GM12878 (cell line): ENCODE measurements around the gene NMNAT1. TPM values are rescaled to one million over a fixed set of nuclear protein-coding genes. Genes with fewer than 3 reads are reported as not detected.

ENCODE experiments used
- BHLHE40 ChIP-seq, 2 experiments: fragments of 450-650 bp in 1 of 2; IDR thresholded peaks; 2 replicates each; pipeline ENCODE4 v1.6.1; 2011 to 2017; ENCODE audit warnings: low read depth in 2 of 2, borderline replicate concordance in 1 of 2, improper control_type of control experiment in 1 of 2, low read length in 1 of 2, mild to moderate bottlenecking in 1 of 2
- LARP7 ChIP-seq: fragments of 450-650 bp; IDR thresholded peaks from 2 replicates; pipeline ENCODE4 v1.6.1; 2017; ENCODE audit warnings: mild to moderate bottlenecking
- MAX ChIP-seq: IDR thresholded peaks from 2 replicates; pipeline ENCODE4 v1.6.1; 2012; ENCODE audit warnings: low read depth, low read length, improper control_type of control experiment
- MEF2A ChIP-seq: IDR thresholded peaks from 2 replicates; pipeline ENCODE4 v1.6.1; 2011; ENCODE audit warnings: low read depth, mild to moderate bottlenecking, low read length, moderate library complexity; ENCODE audit not compliant: insufficient read depth
- MTA3 ChIP-seq: IDR thresholded peaks from 2 replicates; pipeline ENCODE4 v1.6.1; 2012; ENCODE audit warnings: low read length, inconsistent platforms, borderline replicate concordance
- MYB ChIP-seq: fragments of 150-350 bp; IDR thresholded peaks from 2 replicates; pipeline ENCODE4 v1.6.1; 2014; ENCODE audit warnings: mild to moderate bottlenecking, low read depth, low read length, borderline replicate concordance
- RAD51 ChIP-seq: fragments of 450-650 bp; IDR thresholded peaks from 2 replicates; pipeline ENCODE4 v1.6.1; 2016; ENCODE audit warnings: moderate library complexity, mild to moderate bottlenecking, inconsistent platforms
- RCOR1 ChIP-seq: conservative IDR thresholded peaks from 2 replicates; pipeline ENCODE4 v1.6.1; 2012; ENCODE audit warnings: low read depth, low read length, improper control_type of control experiment
- REST ChIP-seq: IDR thresholded peaks from 2 replicates; pipeline ENCODE4 v1.6.1; 2012; ENCODE audit warnings: mild to moderate bottlenecking, low read depth, low read length
- STAT3 ChIP-seq: IDR thresholded peaks from 2 replicates; pipeline ENCODE4 v1.6.1; 2011; ENCODE audit warnings: low read depth, low read length, improper control_type of control experiment
- TCF3 ChIP-seq: IDR thresholded peaks from 2 replicates; pipeline ENCODE4 v1.6.1; 2012; ENCODE audit warnings: low read depth, mild to moderate bottlenecking, low read length, borderline replicate concordance; ENCODE audit not compliant: insufficient read depth
- ZBTB40 ChIP-seq: fragments of 450-650 bp; IDR thresholded peaks from 2 replicates; pipeline ENCODE4 v1.6.1; 2016; ENCODE audit warnings: mild to moderate bottlenecking, moderate library complexity, borderline replicate concordance
- ZNF207 ChIP-seq: fragments of 450-650 bp; IDR thresholded peaks from 2 replicates; pipeline ENCODE4 v1.6.1; 2014; ENCODE audit warnings: antibody characterized with exemption, mild to moderate bottlenecking, borderline replicate concordance
- ZNF24 ChIP-seq: fragments of 450-650 bp; IDR thresholded peaks from 2 replicates; pipeline ENCODE4 v1.6.1; 2017; ENCODE audit warnings: antibody characterized with exemption, mild to moderate bottlenecking
- polyA plus RNA-seq, 11 experiments: library from polyadenylated mRNA; depleted of rRNA in 4 of 11; unstranded in 6 of 11; stranded (reverse) in 5 of 11; fragments of >200 nt; fragmentation: Nextera tagmentation in 4 of 11; fragmentation: Illumina TruSeq in 1 of 11; extraction: Ambion mirVana in 4 of 11; extraction: Trizol in 1 of 11; gene quantifications; 1 replicate in 1 of 11; 2 replicates in 10 of 11; pipeline versions ENCODE4 v1.2.1 to v1.2.3, GENCODE V29; 2011 to 2016; ENCODE audit warnings: inconsistent platforms in 2 of 11, missing spikeins in 2 of 11, low read depth in 1 of 11
- total RNA-seq, 4 experiments: library from RNA; depleted of rRNA in 3 of 4; stranded (reverse); fragments of >200 nt in 3 of 4; fragmentation: Illumina TruSeq in 1 of 4; extraction: Trizol in 1 of 4; gene quantifications; 2 replicates each; pipeline versions ENCODE4 v1.2.1 to v1.2.3, GENCODE V29; 2013 to 2021
- TF ChIP-seq, protein P1 (sequence below): fragments of 450-650 bp; IDR thresholded peaks from 2 replicates; pipeline ENCODE4 v1.6.1; 2017; ENCODE audit warnings: mild to moderate bottlenecking, moderate library complexity

The NMNAT1 gene
- total and polyA plus RNA-seq, 10 of the 15 experiments (the other 5 are each of a cell fraction or from before 2014, with no cell fraction given) = 7.2 to 16.7 (median 11.7) TPM

- TF ChIP-seq MEF2A (0 out of 2 replicates have a peak, but pooled peaks have one; percentile 28), BHLHE40 (IDR thresholded peaks at IDR 0.05; ENCODE audit: borderline replicate concordance in 1 of 2, low read depth in 2 of 2, low read length in 1 of 2) (peak; percentile 66 to 85; a peak in 3 of 4 replicates), RAD51 (no peak), ZNF24 (peak; percentile 68; the same call in 1 of the 2 replicates), MAX (peak; percentile 46), MYB (no peak), REST (no peak), STAT3 (no peak), MTA3 (peak; percentile 36; the same call in 1 of the 2 replicates), TCF3 (peak; percentile 80), RCOR1 (no peak), LARP7 (peak; percentile 88), ZNF207 (peak; percentile 89), ZBTB40 (peak; percentile 100)
- TF ChIP-seq, protein P1, sequence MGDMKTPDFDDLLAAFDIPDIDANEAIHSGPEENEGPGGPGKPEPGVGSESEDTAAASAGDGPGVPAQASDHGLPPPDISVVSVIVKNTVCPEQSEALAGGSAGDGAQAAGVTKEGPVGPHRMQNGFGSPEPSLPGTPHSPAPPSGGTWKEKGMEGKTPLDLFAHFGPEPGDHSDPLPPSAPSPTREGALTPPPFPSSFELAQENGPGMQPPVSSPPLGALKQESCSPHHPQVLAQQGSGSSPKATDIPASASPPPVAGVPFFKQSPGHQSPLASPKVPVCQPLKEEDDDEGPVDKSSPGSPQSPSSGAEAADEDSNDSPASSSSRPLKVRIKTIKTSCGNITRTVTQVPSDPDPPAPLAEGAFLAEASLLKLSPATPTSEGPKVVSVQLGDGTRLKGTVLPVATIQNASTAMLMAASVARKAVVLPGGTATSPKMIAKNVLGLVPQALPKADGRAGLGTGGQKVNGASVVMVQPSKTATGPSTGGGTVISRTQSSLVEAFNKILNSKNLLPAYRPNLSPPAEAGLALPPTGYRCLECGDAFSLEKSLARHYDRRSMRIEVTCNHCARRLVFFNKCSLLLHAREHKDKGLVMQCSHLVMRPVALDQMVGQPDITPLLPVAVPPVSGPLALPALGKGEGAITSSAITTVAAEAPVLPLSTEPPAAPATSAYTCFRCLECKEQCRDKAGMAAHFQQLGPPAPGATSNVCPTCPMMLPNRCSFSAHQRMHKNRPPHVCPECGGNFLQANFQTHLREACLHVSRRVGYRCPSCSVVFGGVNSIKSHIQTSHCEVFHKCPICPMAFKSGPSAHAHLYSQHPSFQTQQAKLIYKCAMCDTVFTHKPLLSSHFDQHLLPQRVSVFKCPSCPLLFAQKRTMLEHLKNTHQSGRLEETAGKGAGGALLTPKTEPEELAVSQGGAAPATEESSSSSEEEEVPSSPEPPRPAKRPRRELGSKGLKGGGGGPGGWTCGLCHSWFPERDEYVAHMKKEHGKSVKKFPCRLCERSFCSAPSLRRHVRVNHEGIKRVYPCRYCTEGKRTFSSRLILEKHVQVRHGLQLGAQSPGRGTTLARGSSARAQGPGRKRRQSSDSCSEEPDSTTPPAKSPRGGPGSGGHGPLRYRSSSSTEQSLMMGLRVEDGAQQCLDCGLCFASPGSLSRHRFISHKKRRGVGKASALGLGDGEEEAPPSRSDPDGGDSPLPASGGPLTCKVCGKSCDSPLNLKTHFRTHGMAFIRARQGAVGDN = peak; percentile 79
Measured at GRCh38 chr1:9942939-9943788, at the start of gene NMNAT1, which contains the start of gene LZIC (continued).
